ENCODE data around the gene ATP2A2.
"Not testable (repeated sequence)": the region's sequence is repeated elsewhere in the genome, so short reads cannot be mapped to it uniquely, and the experiment has no call there.

ATP2A2 gene

GRCh38 chr12:110301065-110301806 is 20.2 kb downstream of the ATP2A2 start:
- no peak for FAIRE-seq

GRCh38 chr12:110304061-110304551 is 23.1 kb downstream of the ATP2A2 start:
- no peak for FAIRE-seq

GRCh38 chr12:110307372-110307771 is 26.3 kb downstream of the ATP2A2 start:
- no peak for FAIRE-seq

GRCh38 chr12:110310763-110311162 is 29.7 kb downstream of the ATP2A2 start:
- no peak for FAIRE-seq

GRCh38 chr12:110311903-110312302 is 30.9 kb downstream of the ATP2A2 start:
- FAIRE-seq = no peak

GRCh38 chr12:110312581-110313360 is 31.7 kb downstream of the ATP2A2 start:
- no peak for FAIRE-seq

GRCh38 chr12:110314308-110314707 is 33.3 kb downstream of the ATP2A2 start:
- no peak for FAIRE-seq

- FAIRE-seq = no peak
Measured at GRCh38 chr12:110316861-110317260, 35.8 kb downstream of the ATP2A2 start.

GRCh38 chr12:110317911-110318310 is 36.9 kb downstream of the ATP2A2 start:
- FAIRE-seq = no peak

- no peak for FAIRE-seq
Measured at GRCh38 chr12:110320550-110320949, 39.5 kb downstream of the ATP2A2 start.

GRCh38 chr12:110329710-110330109 is 48.7 kb downstream of the ATP2A2 start:
- no peak for FAIRE-seq

- no peak for FAIRE-seq
Measured at GRCh38 chr12:110330124-110330523, 49.1 kb downstream of the ATP2A2 start.

- no peak for FAIRE-seq
Measured at GRCh38 chr12:110330544-110330943, 49.5 kb downstream of the ATP2A2 start.

- FAIRE-seq = no peak
Measured at GRCh38 chr12:110333201-110333600, 52.2 kb downstream of the ATP2A2 start.

GRCh38 chr12:110335481-110336045 is 54.5 kb downstream of the ATP2A2 start:
- no peak for FAIRE-seq

- FAIRE-seq = no peak
Measured at GRCh38 chr12:110337912-110338710, 57.1 kb downstream of the ATP2A2 start.

GRCh38 chr12:110338754-110339153 is 57.7 kb downstream of the ATP2A2 start:
- FAIRE-seq = no peak

GRCh38 chr12:110339184-110339952 is 58.3 kb downstream of the ATP2A2 start:
- FAIRE-seq = peak; percentile 66

GRCh38 chr12:110340261-110340660 is 59.2 kb downstream of the ATP2A2 start:
- not testable (repeated sequence) for FAIRE-seq

GRCh38 chr12:110340706-110341105 is 59.7 kb downstream of the ATP2A2 start:
- FAIRE-seq = no peak

- FAIRE-seq = no peak
Measured at GRCh38 chr12:110342157-110342556, 61.1 kb downstream of the ATP2A2 start.

- no peak for FAIRE-seq
Measured at GRCh38 chr12:110343114-110343513, 62.1 kb downstream of the ATP2A2 start.

Data from islet of Langerhans (tissue), 1 donor.